GM21528 (cell line): ENCODE results near the gene TSPAN11.
"Not testable (repeated sequence)": the region's sequence is repeated elsewhere in the genome, so short reads cannot be mapped to it uniquely, and the experiment has no call there.

ENCODE experiments used
- ATAC-seq: cut with Tn5 transposase; IDR thresholded peaks from one replicate; pipeline ENCODE4 v1.9.1; 2021; ENCODE audit warnings: mild to moderate bottlenecking, moderate library complexity; ENCODE audit not compliant: unreplicated experiment, low FRiP score

TSPAN11 gene

DNA sequence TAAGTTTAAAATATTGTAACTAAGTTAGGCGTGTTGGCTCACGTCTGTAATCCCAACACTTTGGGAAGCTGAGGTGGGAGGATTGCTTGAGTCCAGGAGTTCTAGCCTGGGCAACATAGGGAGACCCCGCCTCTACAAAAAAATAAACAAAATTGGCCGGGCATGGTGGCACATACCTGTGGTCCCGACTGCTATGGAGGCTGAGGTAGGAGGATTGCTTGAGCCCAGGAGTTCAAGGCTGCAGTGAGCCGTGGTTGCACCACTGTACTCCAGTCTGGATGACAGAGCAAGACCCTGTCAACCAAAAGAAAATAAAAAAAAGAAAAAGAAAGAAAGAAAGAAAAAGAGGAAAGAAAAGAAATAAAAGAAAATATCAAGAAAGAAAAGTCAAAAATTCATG lies 72.5 kb downstream of the TSPAN11 start:
- no peak for ATAC-seq

- ATAC-seq: no peak
Measured at GRCh38 chr12:30999723-31000122, 73.2 kb downstream of the TSPAN11 start.

GRCh38 chr12:31000751-31001150 lies 74.2 kb downstream of the TSPAN11 start:
- no peak for ATAC-seq

DNA sequence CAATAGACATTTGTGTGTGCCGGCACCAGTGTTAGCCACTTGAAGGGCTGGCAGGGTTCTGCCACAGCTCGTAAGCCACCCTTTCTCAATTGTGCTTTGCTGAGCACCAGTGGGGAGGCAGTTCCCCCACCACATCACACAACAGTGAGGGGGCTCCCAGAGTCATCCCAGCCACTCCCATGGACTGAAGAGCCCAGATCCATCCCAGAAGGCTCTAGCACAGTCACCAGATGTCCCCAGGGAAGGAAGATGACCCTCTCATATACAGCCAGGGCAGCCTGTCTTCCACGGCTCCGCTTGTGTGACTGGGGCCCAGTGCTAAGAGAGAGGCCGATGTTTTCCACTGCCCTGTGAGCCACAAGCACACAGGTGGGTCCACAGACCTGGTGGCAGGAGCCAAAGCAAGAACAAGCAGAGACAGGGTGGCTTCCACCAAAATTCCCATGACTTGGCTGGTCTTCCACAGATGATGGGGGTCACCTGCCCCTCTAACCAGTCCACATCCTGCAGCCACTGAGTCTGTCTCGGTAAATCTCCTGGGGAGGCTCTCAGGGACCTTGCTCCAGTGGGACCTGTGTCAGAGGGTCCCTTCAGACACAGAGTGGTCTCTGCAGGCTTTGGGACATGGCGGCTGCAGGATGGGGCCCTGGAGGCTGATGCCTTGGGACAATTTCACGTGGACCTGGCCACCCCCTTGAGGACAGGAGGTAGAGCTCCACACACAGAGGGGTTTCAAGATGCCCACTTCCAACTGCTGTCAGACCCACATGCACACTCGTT lies 75.2 kb downstream of the TSPAN11 start:
- no peak for ATAC-seq

DNA sequence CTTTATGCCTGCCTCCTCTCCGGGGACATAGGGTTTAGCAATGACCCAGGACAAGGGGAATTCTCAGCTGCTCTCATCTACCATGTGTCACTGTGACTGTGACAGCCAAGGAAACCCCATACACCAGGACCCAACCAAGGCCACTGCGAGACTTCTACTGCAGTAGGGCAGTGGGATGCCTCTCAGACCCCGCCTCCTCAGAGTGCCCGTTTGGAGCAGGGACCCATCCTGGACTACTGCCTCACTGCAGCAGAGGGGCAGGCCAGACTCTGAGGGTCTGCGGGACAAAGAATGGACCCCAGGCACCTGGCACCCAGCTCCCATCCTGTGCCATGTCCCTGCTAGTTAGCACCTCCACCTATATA lies 75.8 kb downstream of the TSPAN11 start:
- ATAC-seq: no peak

DNA sequence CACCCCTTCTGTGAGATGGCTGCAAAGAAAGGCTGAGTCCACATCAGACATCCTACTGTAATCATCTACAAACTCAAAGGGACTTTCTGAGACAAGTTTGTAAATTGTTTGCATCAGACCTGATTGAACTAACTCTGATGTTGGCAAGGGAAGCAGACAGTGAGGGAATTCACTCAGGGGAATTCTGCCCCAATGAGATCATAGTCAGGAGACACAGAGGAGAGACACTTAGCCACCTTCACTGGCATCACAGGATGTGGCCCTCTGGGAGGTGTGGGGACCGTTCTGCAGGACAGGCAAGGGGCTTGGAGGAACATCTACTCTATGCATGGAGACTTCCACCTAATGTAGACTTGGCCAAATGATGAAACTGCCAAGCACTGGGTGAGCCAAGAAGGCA lies 76.5 kb downstream of the TSPAN11 start:
- ATAC-seq: no peak

DNA sequence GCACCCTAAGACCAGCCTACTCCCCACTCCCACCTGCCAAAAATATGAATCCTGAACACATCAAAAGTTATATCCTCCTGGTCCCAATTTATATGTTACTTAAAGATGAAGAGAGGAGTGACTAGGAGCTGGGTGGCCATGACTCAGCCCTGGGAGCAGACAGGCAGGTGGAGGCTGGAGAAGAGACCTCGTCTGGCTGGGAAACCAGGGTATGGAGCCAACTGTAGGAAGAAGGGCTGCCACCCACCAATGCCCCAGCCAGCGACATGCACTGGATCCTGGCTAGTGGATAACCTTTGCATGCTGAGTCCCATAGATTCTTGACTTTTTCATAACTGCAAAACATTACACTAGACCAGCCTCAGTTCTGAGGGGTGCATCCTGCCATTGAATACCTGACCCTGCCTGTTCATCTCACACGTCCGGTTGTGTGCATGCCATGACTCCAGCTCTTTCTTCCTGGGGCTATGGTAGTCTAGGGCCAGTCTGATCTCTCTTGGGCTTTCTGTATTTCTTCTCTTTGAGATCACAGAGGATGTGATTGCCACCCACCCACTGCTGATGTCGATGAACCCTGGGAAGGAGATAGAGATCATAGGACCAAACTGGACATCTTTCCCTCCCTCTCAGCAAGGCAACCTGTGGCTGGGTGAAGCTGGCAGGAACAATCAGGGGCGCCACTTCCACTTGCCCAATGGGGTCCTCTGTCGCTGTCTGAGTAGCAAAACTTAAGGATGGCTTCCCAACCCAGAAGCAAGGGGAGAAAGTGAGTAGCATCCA lies 77.5 kb downstream of the TSPAN11 start:
- ATAC-seq: no peak

- ATAC-seq: no peak
Measured at GRCh38 chr12:31004666-31005065, 78.1 kb downstream of the TSPAN11 start.

- ATAC-seq: no peak
Measured at GRCh38 chr12:31005256-31005943, 78.9 kb downstream of the TSPAN11 start.

DNA sequence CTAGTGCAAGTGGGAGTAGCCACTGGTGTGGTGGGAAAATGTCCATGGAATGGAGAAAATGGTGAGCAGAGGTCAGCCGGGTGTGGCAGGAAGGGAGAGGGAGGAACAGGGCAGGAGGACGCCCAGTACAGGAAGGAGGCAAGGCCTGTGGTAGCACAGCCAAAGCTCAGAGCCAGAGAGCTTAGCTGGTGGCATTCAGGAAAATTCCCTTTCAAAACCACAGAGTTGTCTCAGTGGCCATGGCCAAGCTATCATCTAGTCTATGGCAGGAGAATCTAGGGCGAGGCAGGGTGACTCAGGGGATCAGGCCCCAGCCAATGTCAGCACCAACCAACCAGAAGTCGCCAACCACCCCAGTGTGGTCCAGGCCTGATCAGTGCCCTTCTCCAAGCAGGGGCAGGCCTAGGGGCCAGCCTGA lies 79.4 kb downstream of the TSPAN11 start:
- no peak for ATAC-seq

DNA sequence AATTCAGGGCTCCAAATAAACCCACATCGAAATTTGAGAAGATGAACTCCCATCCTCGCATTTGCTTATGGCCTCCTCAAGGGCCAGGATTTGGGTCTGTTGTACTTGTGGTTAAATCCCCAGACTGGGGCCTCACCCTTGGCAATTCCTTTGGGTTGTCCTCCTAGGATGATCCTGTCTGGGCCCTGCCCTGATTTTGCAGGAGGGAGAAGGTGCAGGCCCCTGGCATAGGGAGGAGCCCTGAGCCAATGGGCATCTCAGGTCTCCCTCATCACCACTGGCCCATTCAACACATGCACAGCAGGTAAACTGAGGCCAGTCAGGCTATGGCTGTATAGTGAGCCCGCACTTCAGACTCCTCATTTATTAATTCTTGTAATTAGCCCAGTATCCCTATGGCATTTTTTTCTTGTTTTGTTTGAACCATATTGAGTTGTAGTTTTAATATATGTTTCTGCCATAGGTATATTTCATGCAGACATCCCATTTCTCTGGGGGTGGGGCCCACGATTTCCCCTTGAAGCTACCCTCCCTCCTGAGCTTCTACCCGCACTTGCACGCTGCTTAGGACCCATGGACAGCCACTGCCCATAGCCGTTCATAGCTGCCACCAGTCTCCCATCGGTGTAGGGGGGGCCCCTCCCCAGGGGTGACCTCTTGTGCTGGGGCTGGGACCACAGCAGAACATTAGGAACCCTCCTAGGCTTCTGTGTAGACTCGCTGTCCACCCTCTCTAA lies 80.0 kb downstream of the TSPAN11 start:
- no peak for ATAC-seq

DNA sequence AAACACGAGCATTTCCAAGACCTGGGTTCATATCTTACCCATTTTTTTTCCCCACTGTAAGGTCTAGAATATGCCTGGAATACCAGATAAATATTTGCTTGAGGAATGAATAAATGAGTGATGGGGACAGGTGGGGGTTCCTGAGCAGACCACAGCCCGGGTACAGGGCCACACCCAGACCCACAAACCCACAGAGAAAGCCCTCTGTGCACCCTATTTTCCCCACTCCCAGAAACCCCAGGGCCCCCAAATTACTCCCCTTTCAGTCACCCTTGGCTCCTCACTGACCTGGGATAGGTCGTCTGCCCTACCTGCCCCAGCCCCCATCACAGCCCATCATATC lies 80.6 kb downstream of the TSPAN11 start:
- no peak for ATAC-seq

- no peak for ATAC-seq
Measured at GRCh38 chr12:31007636-31008175, 81.2 kb downstream of the TSPAN11 start.

GRCh38 chr12:31008241-31008761 lies 81.8 kb downstream of the TSPAN11 start:
- ATAC-seq: no peak

DNA sequence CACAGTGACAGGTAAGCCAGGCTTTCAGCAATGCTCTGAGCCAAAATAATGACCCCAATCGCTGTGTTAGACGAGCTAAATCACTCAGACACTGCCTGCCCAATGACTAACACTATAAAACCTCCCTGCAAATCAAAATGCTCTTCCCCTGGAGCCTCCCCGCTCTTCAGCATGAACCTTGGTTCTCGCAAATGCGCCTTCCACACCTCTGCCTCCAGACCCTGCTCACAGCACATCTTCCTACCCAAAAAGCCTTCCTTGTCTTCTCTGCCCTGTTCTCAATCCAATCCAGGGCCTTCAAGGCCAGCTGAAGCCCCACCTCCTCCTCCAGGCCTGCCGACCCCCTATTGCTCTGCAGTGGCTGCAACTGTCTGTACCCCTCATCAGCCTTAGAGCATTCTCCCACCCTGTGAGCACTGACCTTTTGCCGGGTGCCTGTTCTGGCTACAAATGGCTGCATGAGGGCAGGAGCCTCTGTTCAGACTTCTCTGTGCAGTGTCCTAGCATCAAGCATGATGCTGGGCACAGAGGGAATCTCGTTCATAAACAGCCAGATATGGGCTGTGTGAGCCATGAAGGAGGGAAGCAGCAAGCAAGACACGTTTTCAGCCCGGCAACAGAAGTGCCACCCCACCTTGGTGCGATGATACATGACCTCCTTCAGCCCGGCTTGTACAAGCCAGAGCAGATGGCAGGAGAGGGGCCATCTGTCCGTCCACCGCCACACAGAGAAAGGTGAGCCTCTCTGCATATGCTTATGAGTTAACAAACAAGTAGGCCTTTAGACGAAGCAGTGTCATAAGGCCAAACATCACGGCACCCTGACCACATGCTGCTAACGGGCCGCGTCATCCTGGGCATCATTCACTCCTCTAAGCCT lies 82.7 kb downstream of the TSPAN11 start:
- ATAC-seq: no peak

DNA sequence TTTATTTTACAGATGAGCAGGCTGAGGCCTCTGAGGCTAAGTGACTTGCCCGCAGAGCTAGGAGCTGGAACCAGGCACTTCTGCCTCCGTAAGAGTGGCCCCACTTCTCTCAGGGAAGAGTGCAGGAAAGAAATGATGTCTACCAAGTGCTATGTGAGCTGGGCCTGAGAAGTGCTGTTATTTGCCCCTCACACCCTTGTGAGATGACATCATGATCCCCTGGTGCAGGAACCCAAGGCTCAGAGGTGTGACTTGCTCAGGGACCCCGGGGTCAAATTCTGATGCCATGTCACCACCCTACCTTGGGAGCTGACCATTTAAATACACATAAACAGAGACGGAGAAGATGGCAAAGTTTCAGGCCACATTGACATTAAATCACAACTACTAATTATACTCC lies 83.4 kb downstream of the TSPAN11 start:
- ATAC-seq: no peak

DNA sequence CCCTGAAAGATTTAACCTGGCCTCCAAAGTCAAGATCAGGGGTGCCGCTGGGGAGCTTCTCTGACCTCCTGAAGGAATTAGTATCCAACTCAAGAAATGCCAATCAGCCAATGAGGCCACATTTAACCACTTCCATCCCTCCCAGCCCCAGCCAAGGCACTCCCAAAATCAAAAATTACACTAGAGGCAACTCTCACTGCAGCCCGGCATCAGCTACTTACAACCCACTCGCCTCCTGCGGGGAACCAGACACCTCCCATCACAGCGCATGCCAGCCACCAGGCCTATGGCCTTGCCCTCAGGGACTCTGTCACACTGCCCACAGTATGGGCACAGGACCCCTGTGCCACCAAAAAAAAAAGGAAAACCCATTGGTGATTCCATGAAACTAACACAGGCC lies 84.8 kb downstream of the TSPAN11 start:
- ATAC-seq: no peak

- no peak for ATAC-seq
Measured at GRCh38 chr12:31011746-31012566, 85.4 kb downstream of the TSPAN11 start.

GRCh38 chr12:31012567-31012891 lies 86.0 kb downstream of the TSPAN11 start:
- not testable (repeated sequence) for ATAC-seq
